Peyer's patch (tissue), 4 donors: ENCODE results near the gene TMEFF2.

ENCODE experiments used
- CTCF ChIP-seq, 6 experiments: fragments of 450-650 bp in 4 of 6; fragments of 200-600 bp in 2 of 6; sonication (generic) in 1 of 6; IDR thresholded peaks; one replicate each; pipeline ENCODE4 v1.5.1; 2017 to 2019; ENCODE audit warnings: antibody characterized with exemption in 6 of 6, mild to moderate bottlenecking in 3 of 6, moderate library complexity in 1 of 6
- POLR2A ChIP-seq, 2 donors: fragments of 450-650 bp; IDR thresholded peaks; one replicate each; pipeline ENCODE4 v1.5.1; 2017; ENCODE audit warnings: antibody characterized with exemption in 2 of 2, mild to moderate bottlenecking in 2 of 2, moderate library complexity in 2 of 2

GRCh38 chr2:192159736-192160135 lies 35.0 kb downstream of the TMEFF2 start:
- TF ChIP-seq CTCF (IDR thresholded peaks at IDR 0.05), result no peak
- no peak for TF ChIP-seq POLR2A (IDR thresholded peaks at IDR 0.05)
